HCT116 (cell line): ENCODE data around the gene CARS1. TPM values are rescaled to one million over a fixed set of nuclear protein-coding genes. Genes with fewer than 3 reads are reported as not detected.

Experiments
- ATAC-seq: fragments of 200-7000 bp; cut with Tn5 transposase; 2 replicates; pipeline ENCODE4 v1.9.1; 2020; ENCODE audit warnings: mild to moderate bottlenecking, moderate library complexity
- BruUV-seq: library from RNA; stranded (reverse); fragments of 400-500 nt; replicated peaks from 2 replicates; lab custom pipeline; 2021; lab: Mats Ljungman, UMichigan
- CTCF ChIA-PET: fragments of 300-600 bp; sonication (Branson Sonifier 250); formaldehyde crosslinking; loops from one replicate; lab custom pipeline; 2021; ENCODE audit warnings: antibody characterized with exemption; lab: Charles Lee
- POLR2A ChIA-PET: fragments of 300-600, 350-600 bp; sonication (Branson Sonifier 250); formaldehyde crosslinking; loops from one replicate; lab custom pipeline; 2021; ENCODE audit warnings: antibody characterized with exemption; lab: Charles Lee
- RAD21 ChIA-PET, 2 experiments: fragments of 300-600 bp; sonication (Branson Sonifier 250); formaldehyde crosslinking; loops; one replicate each; lab custom pipeline; 2023; ENCODE audit warnings: low total read pairs in 2 of 2; ENCODE audit not compliant: uncharacterized antibody in 2 of 2, unreplicated experiment in 2 of 2, low non-redundant PET in 1 of 2; lab: Charles Lee
- DNase-seq: peaks from one replicate; pipeline ENCODE4 v3.0.0-alpha.2; 2010; ENCODE audit warnings: low read depth, low spot score
- H2AFZ ChIP-seq: fragments of 200-600 bp; shearing (Covaris generic), sonication (generic); 2 replicates; pipeline ENCODE4 v1.6.1; 2017; ENCODE audit warnings: low read depth, mixed run types, mixed read lengths, antibody characterized with exemption, low read length; ENCODE audit not compliant: poor library complexity, severe bottlenecking
- H3K27ac ChIP-seq: 2 replicates; pipeline ENCODE4 v1.5.1; 2012; ENCODE audit warnings: low read depth, low read length
- H3K27me3 ChIP-seq: fragments of 200-600 bp; sonication (generic); 2 replicates; pipeline ENCODE4 v1.6.1; 2016; ENCODE audit warnings: mixed run types, low read length, mixed read lengths; ENCODE audit not compliant: insufficient read depth
- H3K36me3 ChIP-seq, 2 experiments: fragments of 200-500 bp in 1 of 2; fragments of 200-600 bp in 1 of 2; sonication (Bioruptor generic) in 1 of 2; sonication (generic) in 1 of 2; 2 replicates each; pipeline versions ENCODE4 v1.5.1 to v1.6.1; 2014 to 2016; ENCODE audit warnings: low read length in 2 of 2, inconsistent platforms in 1 of 2, mixed read lengths in 1 of 2, mixed run types in 1 of 2; ENCODE audit not compliant: insufficient read depth in 2 of 2, control insufficient read depth in 1 of 2
- H3K4me1 ChIP-seq, 2 experiments: fragments of 200-600 bp in 1 of 2; sonication (generic) in 1 of 2; 2 replicates each; pipeline versions ENCODE4 v1.5.1 to v1.6.1; 2012 to 2017; ENCODE audit warnings: low read length in 2 of 2, inconsistent platforms in 1 of 2, mild to moderate bottlenecking in 1 of 2, mixed read lengths in 1 of 2, mixed run types in 1 of 2, moderate library complexity in 1 of 2; ENCODE audit not compliant: insufficient read depth in 2 of 2, control insufficient read depth in 1 of 2
- H3K4me2 ChIP-seq: fragments of 200-600 bp; sonication (generic); 2 replicates; pipeline ENCODE4 v1.6.1; 2017; ENCODE audit warnings: mixed run types, low read length, mixed read lengths
- H3K4me3 ChIP-seq, 2 experiments: fragments of 200-600 bp in 1 of 2; sonication (generic) in 1 of 2; replicated peaks in 1 of 2; 2 replicates each; pipeline ENCODE4 v1.5.1; 2011 to 2016; ENCODE audit warnings: low read length in 2 of 2, control low read depth in 1 of 2, low read depth in 1 of 2, mild to moderate bottlenecking in 1 of 2, mixed read lengths in 1 of 2, mixed run types in 1 of 2
- H3K79me2 ChIP-seq: fragments of 200-600 bp; sonication (generic); 2 replicates; pipeline ENCODE4 v1.6.1; 2017; ENCODE audit warnings: mild to moderate bottlenecking, mixed run types, low read length, moderate library complexity, mixed read lengths; ENCODE audit not compliant: insufficient read depth
- H3K9ac ChIP-seq: fragments of 200-600 bp; sonication (generic); 2 replicates; pipeline ENCODE4 v1.6.1; 2016; ENCODE audit warnings: low read length, mixed read lengths
- H3K9me2 ChIP-seq: fragments of 200-600 bp; sonication (generic), shearing (Covaris generic); 2 replicates; pipeline ENCODE4 v1.6.1; 2017; ENCODE audit warnings: mixed run types, mild to moderate bottlenecking, moderate library complexity; ENCODE audit not compliant: insufficient read depth
- H3K9me3 ChIP-seq, 2 experiments: fragments of 200-500 bp in 1 of 2; fragments of 200-600 bp in 1 of 2; sonication (Bioruptor generic) in 1 of 2; sonication (generic) in 1 of 2; 2 replicates each; pipeline ENCODE4 v1.6.1; 2014 to 2017; ENCODE audit warnings: low read length in 2 of 2, mixed read lengths in 2 of 2, inconsistent platforms in 1 of 2, low read depth in 1 of 2, mild to moderate bottlenecking in 1 of 2, mixed run types in 1 of 2, moderate library complexity in 1 of 2; ENCODE audit not compliant: control insufficient read depth in 1 of 2, insufficient read depth in 1 of 2
- H4K20me1 ChIP-seq: fragments of 200-600 bp; sonication (generic), shearing (Covaris generic); 2 replicates; pipeline ENCODE4 v1.6.1; 2017; ENCODE audit warnings: mixed run types, mild to moderate bottlenecking, moderate library complexity; ENCODE audit not compliant: insufficient read depth
- SRF ChIP-seq: IDR thresholded peaks from 2 replicates; pipeline ENCODE4 v1.6.1; 2012; ENCODE audit warnings: low read depth
- intact Hi-C: fragments of 100-400 bp; cut with micrococcal nuclease; formaldehyde crosslinking; loops from 2 replicates; pipeline ENCODE4 v1.10.0; 2022
- total RNA-seq: library from RNA; stranded (reverse); gene quantifications from one replicate; pipeline ENCODE4 v1.2.1, GENCODE V29; 2021; ENCODE audit not compliant: unreplicated experiment
- TF ChIP-seq, protein P1 (sequence below): IDR thresholded peaks from 2 replicates; pipeline ENCODE4 v1.6.1; 2012
- TF ChIP-seq, protein P2 (sequence below): IDR thresholded peaks from 2 replicates; pipeline ENCODE4 v1.6.1; 2012
- TF ChIP-seq, protein P3 (sequence below), 3 experiments: fragments of 200-600 bp in 1 of 3; sonication (generic) in 1 of 3; IDR thresholded peaks in 2 of 3; conservative IDR thresholded peaks in 1 of 3; 2 replicates each; pipeline ENCODE4 v1.5.1; 2012 to 2017; ENCODE audit warnings: low read depth in 2 of 3, low read length in 2 of 3, antibody characterized with exemption in 1 of 3, borderline replicate concordance in 1 of 3, control low read depth in 1 of 3, mild to moderate bottlenecking in 1 of 3, mixed read lengths in 1 of 3, mixed run types in 1 of 3, moderate library complexity in 1 of 3; ENCODE audit not compliant: insufficient read depth in 1 of 3
- TF ChIP-seq, protein P4 (sequence below): IDR thresholded peaks from 2 replicates; pipeline ENCODE4 v1.6.1; 2011; ENCODE audit warnings: mild to moderate bottlenecking, low read length, moderate library complexity; ENCODE audit not compliant: insufficient replicate concordance; ENCODE audit errors: extremely low read depth

CARS1 gene
- total RNA-seq, 1 experiment from 2014 or later: 124 TPM

DNA sequence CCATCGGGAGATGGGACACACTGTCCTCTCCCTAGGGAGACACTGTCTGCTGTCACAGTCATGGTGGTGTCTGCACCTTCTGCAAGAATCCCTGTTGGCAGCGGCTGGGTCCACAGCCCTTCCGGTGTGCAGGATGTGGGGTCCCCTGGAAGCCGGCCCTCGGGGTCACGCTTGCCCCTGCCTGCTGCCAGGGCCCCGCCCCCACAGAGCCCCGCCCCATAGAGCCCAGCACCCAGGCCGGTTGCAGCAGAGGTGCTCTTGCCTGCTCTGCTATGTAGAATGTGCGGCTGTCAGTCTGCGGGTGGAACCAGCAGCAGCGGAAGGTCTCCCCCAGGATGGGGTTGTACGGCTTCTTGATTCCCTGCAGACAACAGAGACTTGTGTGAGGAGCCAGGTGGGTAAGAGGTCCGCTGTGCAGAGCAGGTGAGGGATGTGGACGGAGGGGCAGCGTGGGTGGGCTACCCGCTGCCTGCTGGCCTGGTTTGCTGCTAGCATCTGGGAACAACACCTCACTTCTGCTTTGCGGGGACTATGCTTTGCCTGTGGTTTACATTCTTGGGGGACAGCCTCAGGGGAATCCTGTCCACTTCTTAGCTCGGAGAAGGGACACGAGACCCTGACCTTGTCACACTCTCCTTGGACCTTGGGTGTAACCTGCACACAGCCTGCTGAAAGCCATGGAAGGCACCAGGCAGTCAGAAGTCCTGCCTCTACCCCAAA lies 44.9 kb upstream of the CARS1 start:
- ChIA-PET RAD21 (no interaction called here), CTCF (no interaction called here), POLR2A (no interaction called here)
- Histone ChIP-seq H3K27me3 (no peaks in the 10 kb centered on the region), H4K20me1 (no peaks in the 10 kb centered on the region), H3K9me3 (no peaks in the 10 kb centered on the region), H3K4me1 (no peaks in the 10 kb centered on the region), H3K4me2 (no peak overlapping the region), H3K27ac (no peak overlapping the region), H3K4me3 (no peak overlapping the region), H3K79me2 (no peaks in the 10 kb centered on the region), H3K9me2 (no peaks in the 10 kb centered on the region), H3K9ac (no peak overlapping the region), H3K36me3 (peaks cover 0 to 4% of the 10 kb centered on the region in 2 experiments; a peak in 2 of 4 replicates), H2AFZ (no peak overlapping the region)
- TF ChIP-seq, protein P1, sequence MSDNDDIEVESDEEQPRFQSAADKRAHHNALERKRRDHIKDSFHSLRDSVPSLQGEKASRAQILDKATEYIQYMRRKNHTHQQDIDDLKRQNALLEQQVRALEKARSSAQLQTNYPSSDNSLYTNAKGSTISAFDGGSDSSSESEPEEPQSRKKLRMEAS: no peak
- TF ChIP-seq, protein P2, sequence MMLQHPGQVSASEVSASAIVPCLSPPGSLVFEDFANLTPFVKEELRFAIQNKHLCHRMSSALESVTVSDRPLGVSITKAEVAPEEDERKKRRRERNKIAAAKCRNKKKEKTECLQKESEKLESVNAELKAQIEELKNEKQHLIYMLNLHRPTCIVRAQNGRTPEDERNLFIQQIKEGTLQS: no peak
- TF ChIP-seq SRF: no peak
- TF ChIP-seq, protein P3, sequence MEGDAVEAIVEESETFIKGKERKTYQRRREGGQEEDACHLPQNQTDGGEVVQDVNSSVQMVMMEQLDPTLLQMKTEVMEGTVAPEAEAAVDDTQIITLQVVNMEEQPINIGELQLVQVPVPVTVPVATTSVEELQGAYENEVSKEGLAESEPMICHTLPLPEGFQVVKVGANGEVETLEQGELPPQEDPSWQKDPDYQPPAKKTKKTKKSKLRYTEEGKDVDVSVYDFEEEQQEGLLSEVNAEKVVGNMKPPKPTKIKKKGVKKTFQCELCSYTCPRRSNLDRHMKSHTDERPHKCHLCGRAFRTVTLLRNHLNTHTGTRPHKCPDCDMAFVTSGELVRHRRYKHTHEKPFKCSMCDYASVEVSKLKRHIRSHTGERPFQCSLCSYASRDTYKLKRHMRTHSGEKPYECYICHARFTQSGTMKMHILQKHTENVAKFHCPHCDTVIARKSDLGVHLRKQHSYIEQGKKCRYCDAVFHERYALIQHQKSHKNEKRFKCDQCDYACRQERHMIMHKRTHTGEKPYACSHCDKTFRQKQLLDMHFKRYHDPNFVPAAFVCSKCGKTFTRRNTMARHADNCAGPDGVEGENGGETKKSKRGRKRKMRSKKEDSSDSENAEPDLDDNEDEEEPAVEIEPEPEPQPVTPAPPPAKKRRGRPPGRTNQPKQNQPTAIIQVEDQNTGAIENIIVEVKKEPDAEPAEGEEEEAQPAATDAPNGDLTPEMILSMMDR (IDR thresholded peaks at IDR 0.05 in 2 of 3, conservative IDR thresholded peaks at IDR 0.05 in 1 of 3; ENCODE audit: borderline replicate concordance in 1 of 3, insufficient read depth in 1 of 3, low read depth in 2 of 3, low read length in 2 of 3): no peak
- TF ChIP-seq, protein P4, sequence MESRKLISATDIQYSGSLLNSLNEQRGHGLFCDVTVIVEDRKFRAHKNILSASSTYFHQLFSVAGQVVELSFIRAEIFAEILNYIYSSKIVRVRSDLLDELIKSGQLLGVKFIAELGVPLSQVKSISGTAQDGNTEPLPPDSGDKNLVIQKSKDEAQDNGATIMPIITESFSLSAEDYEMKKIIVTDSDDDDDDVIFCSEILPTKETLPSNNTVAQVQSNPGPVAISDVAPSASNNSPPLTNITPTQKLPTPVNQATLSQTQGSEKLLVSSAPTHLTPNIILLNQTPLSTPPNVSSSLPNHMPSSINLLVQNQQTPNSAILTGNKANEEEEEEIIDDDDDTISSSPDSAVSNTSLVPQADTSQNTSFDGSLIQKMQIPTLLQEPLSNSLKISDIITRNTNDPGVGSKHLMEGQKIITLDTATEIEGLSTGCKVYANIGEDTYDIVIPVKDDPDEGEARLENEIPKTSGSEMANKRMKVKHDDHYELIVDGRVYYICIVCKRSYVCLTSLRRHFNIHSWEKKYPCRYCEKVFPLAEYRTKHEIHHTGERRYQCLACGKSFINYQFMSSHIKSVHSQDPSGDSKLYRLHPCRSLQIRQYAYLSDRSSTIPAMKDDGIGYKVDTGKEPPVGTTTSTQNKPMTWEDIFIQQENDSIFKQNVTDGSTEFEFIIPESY: no peak
- BruUV-seq: no TSS peak
- intact Hi-C loops: no loop called here
- ATAC-seq (no peak), DNase-seq (no peak)
